NB4 (cell line): ENCODE results near the gene MAST4.

ENCODE experiments used
- POLR2A ChIP-seq: IDR thresholded peaks from 2 replicates; pipeline ENCODE4 v1.6.1; 2011; ENCODE audit warnings: mild to moderate bottlenecking; ENCODE audit not compliant: insufficient read length; ENCODE audit errors: extremely low read depth
- TF ChIP-seq, protein P1 (sequence below): IDR thresholded peaks from one replicate; pipeline ENCODE4 v1.5.1; 2012; ENCODE audit warnings: low read depth, low read length

GRCh38 chr5:66986009-66986408, 389.8 kb downstream of the MAST4 start:
- TF ChIP-seq, protein P1, sequence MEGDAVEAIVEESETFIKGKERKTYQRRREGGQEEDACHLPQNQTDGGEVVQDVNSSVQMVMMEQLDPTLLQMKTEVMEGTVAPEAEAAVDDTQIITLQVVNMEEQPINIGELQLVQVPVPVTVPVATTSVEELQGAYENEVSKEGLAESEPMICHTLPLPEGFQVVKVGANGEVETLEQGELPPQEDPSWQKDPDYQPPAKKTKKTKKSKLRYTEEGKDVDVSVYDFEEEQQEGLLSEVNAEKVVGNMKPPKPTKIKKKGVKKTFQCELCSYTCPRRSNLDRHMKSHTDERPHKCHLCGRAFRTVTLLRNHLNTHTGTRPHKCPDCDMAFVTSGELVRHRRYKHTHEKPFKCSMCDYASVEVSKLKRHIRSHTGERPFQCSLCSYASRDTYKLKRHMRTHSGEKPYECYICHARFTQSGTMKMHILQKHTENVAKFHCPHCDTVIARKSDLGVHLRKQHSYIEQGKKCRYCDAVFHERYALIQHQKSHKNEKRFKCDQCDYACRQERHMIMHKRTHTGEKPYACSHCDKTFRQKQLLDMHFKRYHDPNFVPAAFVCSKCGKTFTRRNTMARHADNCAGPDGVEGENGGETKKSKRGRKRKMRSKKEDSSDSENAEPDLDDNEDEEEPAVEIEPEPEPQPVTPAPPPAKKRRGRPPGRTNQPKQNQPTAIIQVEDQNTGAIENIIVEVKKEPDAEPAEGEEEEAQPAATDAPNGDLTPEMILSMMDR, result no peak
- TF ChIP-seq POLR2A, result no peak
